HG03460 (cell line): ENCODE results near the gene AP5S1.

Experiments used
- ATAC-seq: cut with Tn5 transposase; IDR thresholded peaks from one replicate; pipeline ENCODE4 v1.9.1; 2021; ENCODE audit not compliant: unreplicated experiment

The AP5S1 gene

GRCh38 chr20:3873507-3873906 lies 53.2 kb downstream of the AP5S1 start:
- no peak for ATAC-seq

GRCh38 chr20:3874194-3874844 lies 54.0 kb downstream of the AP5S1 start:
- ATAC-seq, result no peak

- no peak for ATAC-seq
Observed at GRCh38 chr20:3875378-3875974, 55.1 kb downstream of the AP5S1 start.

GRCh38 chr20:3876000-3876399 lies 55.7 kb downstream of the AP5S1 start:
- no peak for ATAC-seq

- no peak for ATAC-seq
Observed at GRCh38 chr20:3876676-3877075, 56.3 kb downstream of the AP5S1 start.
